ENCODE measurements around the gene GATAD2B.
A peak's percentile ranks its signal among the peaks of the same experiment; 100 is the strongest.
"Not testable (repeated sequence)": the region's sequence is repeated elsewhere in the genome, so short reads cannot be mapped to it uniquely, and the experiment has no call there.

GATAD2B gene

GRCh38 chr1:153845158-153845557 is 77.6 kb downstream of the GATAD2B start:
- TF ChIP-seq SNAI2 (CRISPR knock-in tag; IDR thresholded peaks at IDR 0.05) (no peak), RARB (CRISPR knock-in tag; IDR thresholded peaks at IDR 0.05) (no peak), ZC3H10 (CRISPR knock-in tag; IDR thresholded peaks at IDR 0.05) (no peak), ARNTL (CRISPR knock-in tag; IDR thresholded peaks at IDR 0.05; ENCODE audit: borderline replicate concordance, low read depth) (no peak), POU6F1 (CRISPR knock-in tag; IDR thresholded peaks at IDR 0.05; ENCODE audit: borderline replicate concordance, low read depth) (no peak), TOX (CRISPR knock-in tag; IDR thresholded peaks at IDR 0.05; ENCODE audit: borderline replicate concordance) (no peak), PPARA (CRISPR knock-in tag; IDR thresholded peaks at IDR 0.05; ENCODE audit: borderline replicate concordance) (no peak)
- no peak for ATAC-seq

- not testable (repeated sequence) for ATAC-seq
Observed at GRCh38 chr1:153844349-153844748, 78.4 kb downstream of the GATAD2B start.

- no peak for TF ChIP-seq CSRNP3 (CRISPR knock-in tag; IDR thresholded peaks at IDR 0.05)
- TF ChIP-seq ZNF70 (CRISPR knock-in tag; IDR thresholded peaks at IDR 0.05): no peak
- no peak for TF ChIP-seq SNAI2 (CRISPR knock-in tag; IDR thresholded peaks at IDR 0.05)
- no peak for TF ChIP-seq ESRRG (CRISPR knock-in tag; IDR thresholded peaks at IDR 0.05)
- no peak for TF ChIP-seq ZFP3 (CRISPR knock-in tag; IDR thresholded peaks at IDR 0.05)
Observed at GRCh38 chr1:153842006-153842471, 80.7 kb downstream of the GATAD2B start.

GRCh38 chr1:153841463-153841994 is 81.2 kb downstream of the GATAD2B start:
- no peak for TF ChIP-seq TOX (CRISPR knock-in tag; IDR thresholded peaks at IDR 0.05; ENCODE audit: borderline replicate concordance)
- no peak for TF ChIP-seq RARB (CRISPR knock-in tag; IDR thresholded peaks at IDR 0.05)
- TF ChIP-seq ZNF8 (CRISPR knock-in tag; IDR thresholded peaks at IDR 0.05): peak; percentile 84

More at GRCh38 chr1:153842006-153842471, 80.7 kb downstream of the GATAD2B start:
- ATAC-seq: no peak

GRCh38 chr1:153840774-153841173 is 82.0 kb downstream of the GATAD2B start:
- ATAC-seq: not testable (repeated sequence)

More at GRCh38 chr1:153841463-153841994, 81.2 kb downstream of the GATAD2B start:
- no peak for ATAC-seq

GRCh38 chr1:153833968-153834367 is 88.8 kb downstream of the GATAD2B start:
- not testable (repeated sequence) for ATAC-seq

GRCh38 chr1:153833171-153833570 is 89.6 kb downstream of the GATAD2B start:
- TF ChIP-seq ISL1 (CRISPR knock-in tag; IDR thresholded peaks at IDR 0.05): no peak
- TF ChIP-seq CSRNP3 (CRISPR knock-in tag; IDR thresholded peaks at IDR 0.05): no peak
- TF ChIP-seq OSR1 (CRISPR knock-in tag; IDR thresholded peaks at IDR 0.05): no peak

GRCh38 chr1:153832293-153832692 is 90.5 kb downstream of the GATAD2B start:
- TF ChIP-seq PPARA (CRISPR knock-in tag; IDR thresholded peaks at IDR 0.05; ENCODE audit: borderline replicate concordance) (no peak), TOX (CRISPR knock-in tag; IDR thresholded peaks at IDR 0.05; ENCODE audit: borderline replicate concordance) (no peak), ZC3H10 (CRISPR knock-in tag; IDR thresholded peaks at IDR 0.05) (no peak), GLIS3 (CRISPR knock-in tag; IDR thresholded peaks at IDR 0.05) (no peak)
- no peak for ATAC-seq

More at GRCh38 chr1:153833171-153833570, 89.6 kb downstream of the GATAD2B start:
- no peak for ATAC-seq

- ATAC-seq: no peak
- TF ChIP-seq TSHZ2 (CRISPR knock-in tag; IDR thresholded peaks at IDR 0.05) (no peak), ZFP3 (CRISPR knock-in tag; IDR thresholded peaks at IDR 0.05) (no peak), OSR1 (CRISPR knock-in tag; IDR thresholded peaks at IDR 0.05) (no peak), CSRNP3 (CRISPR knock-in tag; IDR thresholded peaks at IDR 0.05) (no peak)
Observed at GRCh38 chr1:153831026-153831425, 91.7 kb downstream of the GATAD2B start.
